Central memory CD4-positive, alpha-beta T cell (primary cell): ENCODE results near the gene LYRM9.
"Not testable (repeated sequence)": the region's sequence is repeated elsewhere in the genome, so short reads cannot be mapped to it uniquely, and the experiment has no call there.

ENCODE experiments used
- DNase-seq: peaks from one replicate; pipeline ENCODE4 v3.0.0; 2022
- total RNA-seq, 3 experiments: gene quantifications; one replicate each; lab custom pipeline; 2026; lab: John Stamatoyannopoulos, UW

The LYRM9 gene
- 0.99 to 10.8 (median 8.9) reads per million in 3 experiments for total RNA-seq

DNA sequence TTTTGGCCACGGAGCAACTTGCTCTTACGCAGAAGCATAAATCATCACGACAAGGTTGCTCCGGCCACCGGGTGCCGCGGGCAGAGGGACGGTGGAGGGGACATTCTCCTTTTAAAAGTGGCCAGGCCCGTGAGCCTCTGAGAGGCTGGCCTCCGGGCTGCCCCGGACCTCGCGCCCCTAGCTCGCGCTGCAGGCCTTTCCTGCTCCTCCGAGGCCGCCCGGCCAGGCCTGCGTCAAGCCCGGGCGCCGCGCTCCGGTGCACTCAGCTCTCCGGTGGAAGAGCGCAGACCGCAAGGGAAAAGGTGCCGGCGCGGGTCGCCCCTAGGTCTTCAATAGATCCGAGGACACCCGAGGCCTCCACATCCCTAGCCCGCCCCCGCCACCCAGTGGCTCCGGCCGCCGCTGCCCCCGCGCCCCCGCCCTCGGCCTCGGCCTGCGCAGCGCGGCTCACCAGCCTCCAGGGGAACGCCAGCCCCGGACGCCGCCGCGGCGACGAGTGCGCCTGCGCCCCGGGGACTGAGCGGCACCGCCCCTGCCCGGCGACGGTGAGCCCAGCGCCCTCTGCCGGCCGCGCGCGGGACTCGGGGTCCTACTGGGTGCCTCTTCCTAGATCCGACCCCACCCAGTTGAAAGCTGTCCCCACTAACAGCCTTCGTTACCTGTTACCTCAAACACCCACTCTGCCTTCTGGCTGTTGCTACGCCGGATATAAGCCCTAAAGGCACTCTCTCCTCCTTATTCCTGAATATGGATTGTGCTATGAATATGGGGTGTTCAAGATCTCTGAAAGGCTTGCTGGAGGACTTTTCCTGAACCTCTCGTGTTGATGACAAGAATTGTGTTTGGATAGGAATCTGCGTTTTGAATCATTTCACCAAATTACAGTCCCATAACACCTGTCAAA is at the start of gene LYRM9:
Gene LYRM9 (minus strand): TSS at position 500 of the 904 bp plus-strand sequence. CDS start 10,671 bp downstream, outside the sequence.
- DNase-seq: peak; percentile 90

DNA sequence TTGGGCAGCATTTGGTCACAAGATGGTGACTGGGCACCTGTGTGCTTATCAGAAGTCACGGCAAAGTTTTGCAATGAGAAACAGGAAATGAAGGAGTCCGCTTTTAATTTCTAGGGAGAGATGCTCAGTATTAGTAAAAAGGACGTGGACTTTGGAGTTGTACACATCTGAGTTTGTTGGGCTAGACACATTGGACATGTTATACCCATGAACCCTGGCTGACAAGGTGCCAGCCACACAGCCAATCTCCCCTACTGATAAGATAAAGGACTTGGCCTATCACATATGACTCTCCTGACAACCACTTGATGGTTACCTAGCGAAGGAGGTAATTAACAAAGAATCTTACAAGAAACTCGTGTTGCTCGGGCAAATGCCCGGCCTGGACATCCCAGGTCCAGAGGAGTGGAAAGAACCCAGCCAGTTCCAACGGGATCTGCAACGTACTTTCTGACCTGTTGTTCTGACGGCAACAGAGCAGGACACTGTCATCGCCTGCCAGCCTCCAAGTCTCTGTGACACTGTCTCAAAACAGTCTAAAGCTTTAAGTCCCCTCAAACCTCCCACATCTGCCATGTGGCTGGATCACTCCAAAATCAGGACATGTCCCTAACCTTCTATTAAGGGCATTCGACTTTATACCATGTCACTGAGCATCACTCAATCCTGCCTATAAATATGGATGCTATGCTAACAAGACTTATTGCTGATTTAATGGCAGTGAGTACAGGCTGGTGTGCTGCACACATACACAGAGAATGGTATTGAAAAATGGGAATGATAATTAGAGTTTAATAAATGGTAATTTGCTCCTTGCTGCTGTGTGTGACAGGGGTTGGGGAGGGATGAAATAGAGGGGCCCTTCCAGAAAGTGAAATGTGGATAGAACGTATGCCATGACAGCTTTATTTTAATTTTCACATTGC is 47.6 kb upstream of the LYRM9 start:
- DNase-seq: no peak

GRCh38 chr17:27939474-27940465 is 46.6 kb upstream of the LYRM9 start:
- no peak for DNase-seq

DNA sequence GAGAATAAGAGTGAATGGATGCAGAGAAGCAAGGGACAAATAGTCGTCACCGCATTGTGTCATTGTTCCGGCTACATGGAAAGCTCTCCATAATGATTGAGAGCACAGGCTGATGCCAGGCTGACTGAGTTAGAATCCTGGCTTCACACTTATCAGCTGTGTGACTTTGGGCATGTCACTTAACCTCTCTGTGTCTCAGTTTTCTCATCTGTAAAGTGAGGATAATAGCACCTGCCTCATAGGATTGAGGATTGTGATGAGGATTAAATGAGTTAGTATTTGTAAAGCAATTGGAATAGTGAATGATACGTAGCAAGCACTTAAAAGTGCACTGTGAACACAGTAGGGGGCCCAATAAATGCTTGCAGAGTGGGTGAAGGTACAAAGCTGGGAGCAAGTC is 45.7 kb upstream of the LYRM9 start:
- DNase-seq: no peak

DNA sequence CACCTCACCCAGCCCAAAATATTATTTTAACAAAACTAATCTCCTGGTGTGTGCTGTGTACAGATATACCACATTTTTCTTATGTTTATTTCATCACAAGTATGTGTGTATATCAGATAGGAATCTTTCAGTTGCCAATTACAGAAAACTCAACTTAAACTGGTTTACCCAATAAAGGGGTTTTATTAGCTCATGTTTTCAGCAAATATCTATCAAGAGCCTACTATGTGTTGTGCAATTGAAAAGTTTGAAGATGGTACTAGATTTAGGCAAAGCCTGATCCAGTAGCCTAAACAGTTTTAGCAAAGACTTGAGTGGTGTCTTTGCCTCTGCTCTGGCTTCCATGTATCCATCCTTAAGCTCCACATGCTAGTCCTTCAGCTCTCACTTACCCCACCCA is 45.1 kb upstream of the LYRM9 start:
- no peak for DNase-seq

DNA sequence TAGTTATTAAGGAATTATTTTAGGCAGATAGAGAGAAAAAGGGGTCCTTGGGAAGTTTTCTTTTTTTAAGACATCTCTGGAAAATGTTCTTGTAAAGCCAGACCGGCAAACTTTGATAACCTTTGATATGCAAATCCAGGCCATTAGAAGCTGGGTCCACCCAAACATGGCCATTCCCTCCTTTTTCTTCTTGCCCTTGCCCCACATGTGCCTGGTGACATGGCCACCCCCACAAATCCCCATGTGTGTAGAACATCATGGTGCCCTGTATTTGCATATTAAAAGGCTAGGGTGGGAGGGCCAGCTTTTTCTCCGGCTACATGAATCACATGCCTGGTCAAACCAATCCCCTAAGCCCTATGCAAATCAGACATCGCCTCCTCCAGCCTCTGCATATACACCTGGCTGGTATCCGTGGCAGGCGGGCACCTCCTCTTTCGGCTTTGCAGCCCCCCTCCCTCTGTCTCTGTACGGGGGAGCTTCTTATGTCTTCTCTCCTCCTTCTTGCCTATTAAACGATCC is 43.9 kb upstream of the LYRM9 start:
- no peak for DNase-seq

DNA sequence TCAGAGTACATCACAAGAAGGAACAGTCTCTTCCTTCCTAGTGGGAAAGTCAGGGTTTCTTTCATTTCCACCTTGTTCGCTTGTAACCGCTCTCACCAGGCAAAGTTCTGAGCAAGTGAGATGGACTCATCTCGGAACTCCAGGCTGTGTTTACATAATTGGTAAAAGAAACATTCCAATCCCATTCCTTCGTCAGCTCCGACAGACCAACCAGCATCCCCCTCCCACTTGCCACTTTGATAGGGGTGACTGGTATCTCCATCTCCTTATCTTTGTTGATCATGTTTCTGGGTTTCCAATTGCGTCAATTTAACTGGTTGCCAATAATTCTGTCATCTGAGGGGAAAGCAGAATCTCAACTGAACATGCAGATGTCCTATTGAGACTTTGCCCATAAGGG is 36.8 kb upstream of the LYRM9 start:
- DNase-seq: no peak

DNA sequence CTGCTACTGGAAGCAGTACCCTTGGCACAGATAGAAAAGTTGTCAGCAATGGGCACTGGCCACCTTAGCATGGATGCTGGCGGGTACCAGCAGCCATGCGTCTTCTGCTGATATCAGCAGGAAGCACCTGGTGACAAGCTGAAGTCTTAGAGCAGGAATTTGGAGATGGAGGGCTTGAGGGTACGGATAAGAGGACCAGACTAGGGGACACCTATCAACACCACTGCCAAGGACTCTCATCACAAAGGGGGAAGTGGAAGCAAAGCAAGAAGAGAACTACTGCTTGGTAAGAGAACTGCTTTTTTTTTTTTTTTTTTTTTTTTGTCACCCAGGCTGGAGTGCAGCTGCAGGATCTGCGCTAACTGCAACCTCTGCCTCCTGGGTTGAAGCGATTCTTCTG is 35.4 kb upstream of the LYRM9 start:
- DNase-seq: no peak

DNA sequence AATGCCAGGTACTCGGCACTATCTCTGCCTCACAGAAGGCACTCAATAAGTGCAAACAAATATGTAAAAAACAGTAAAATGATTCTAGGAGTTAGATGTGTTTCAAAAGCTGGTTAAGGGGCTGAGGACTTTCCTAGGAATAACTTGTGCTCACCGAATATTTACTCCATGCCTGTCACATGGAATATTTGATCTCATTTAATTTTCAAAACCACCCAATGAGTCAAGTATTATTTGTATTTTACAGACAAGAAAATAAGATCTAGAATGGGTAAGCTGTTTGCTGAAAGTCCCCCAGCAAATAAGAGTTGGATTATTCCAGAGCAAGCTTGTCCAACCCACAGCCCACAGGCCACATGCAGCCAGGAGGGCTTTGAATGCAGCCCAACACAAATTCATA is 34.6 kb upstream of the LYRM9 start:
- no peak for DNase-seq

GRCh38 chr17:27921599-27921998 is 28.4 kb upstream of the LYRM9 start:
- no peak for DNase-seq

DNA sequence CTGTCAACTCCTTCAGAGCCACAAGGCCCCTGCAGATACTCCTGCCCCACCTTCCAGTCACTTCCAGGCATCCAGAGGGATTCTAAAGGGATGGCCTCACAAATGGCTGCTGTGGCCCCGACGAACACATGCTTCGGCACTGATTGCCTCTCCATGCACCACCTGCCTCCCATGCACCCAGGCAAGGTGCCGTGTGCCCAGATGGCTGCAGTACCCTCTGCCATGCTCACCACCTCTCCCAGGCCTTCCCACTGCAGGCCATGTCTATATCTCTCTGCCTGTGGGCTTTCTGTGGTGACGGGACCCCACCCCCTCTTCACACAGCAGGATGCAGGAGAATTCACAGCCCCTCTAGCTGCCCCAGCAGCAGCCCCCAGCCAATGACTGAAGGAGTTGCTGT is 27.9 kb upstream of the LYRM9 start:
- DNase-seq: no peak

- DNase-seq: no peak
Measured at GRCh38 chr17:27920569-27920968, 27.4 kb upstream of the LYRM9 start.

DNA sequence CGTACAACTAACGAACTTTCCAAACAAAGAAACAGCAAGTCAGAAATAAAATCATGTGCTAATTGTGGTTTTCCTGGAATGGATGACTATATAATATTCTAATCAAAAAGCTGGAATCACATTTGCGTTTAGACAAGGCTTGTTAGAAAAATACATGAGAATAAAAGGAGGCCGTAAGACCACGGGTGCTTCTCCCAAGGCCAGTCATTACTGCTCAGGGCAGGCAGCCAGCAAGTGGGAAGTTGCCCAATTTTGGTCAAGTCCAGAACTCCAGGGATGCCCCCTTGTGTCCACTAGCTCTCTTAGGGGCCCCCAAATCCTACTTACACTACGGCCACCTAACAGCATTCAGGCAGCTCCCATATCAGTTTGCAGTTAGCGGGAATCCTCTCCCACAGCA is 25.9 kb upstream of the LYRM9 start:
- no peak for DNase-seq

GRCh38 chr17:27918498-27918897 is 25.3 kb upstream of the LYRM9 start:
- DNase-seq: no peak

DNA sequence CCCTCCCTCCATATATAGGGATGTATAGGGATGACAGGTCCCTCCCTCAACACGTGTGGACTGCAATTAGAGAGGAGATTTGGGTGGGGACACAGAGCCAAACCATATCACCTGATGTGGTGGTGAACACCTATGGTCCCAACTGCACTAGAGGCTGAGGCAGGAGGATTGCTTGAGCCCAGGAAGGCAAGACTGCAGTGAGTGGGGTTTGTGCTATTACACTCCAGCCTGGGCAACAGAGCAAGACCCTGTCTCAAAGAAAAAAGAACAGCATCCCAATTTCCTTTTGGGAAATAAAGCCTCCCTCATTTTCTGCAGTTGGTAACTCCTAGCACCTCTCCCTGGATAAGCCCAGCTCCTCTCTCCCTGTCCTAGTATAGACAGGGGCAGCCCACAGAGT is 23.8 kb upstream of the LYRM9 start:
- no peak for DNase-seq

- no peak for DNase-seq
Measured at GRCh38 chr17:27915709-27916108, 22.5 kb upstream of the LYRM9 start.

DNA sequence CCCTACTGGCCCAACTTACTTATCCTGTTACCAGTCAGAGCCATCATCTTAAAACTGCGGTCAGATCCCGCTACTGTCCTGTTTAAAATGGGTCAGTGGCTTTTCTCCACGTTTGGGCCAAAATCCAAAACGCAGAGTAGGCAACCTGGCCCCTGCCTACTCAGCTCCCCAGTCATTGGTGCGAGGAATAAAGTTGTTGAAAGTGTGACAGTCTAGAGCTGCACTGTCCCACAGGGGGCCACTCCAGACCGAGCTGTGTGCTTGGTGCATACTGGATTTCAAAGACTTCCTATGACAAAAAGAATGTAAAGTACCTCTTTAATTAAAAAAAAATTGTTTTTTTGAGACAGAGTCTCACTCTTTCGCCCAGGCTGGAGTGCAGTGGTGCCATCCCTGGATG is 21.2 kb upstream of the LYRM9 start:
- DNase-seq: no peak

GRCh38 chr17:27912964-27913363 is 19.8 kb upstream of the LYRM9 start:
- DNase-seq: no peak

DNA sequence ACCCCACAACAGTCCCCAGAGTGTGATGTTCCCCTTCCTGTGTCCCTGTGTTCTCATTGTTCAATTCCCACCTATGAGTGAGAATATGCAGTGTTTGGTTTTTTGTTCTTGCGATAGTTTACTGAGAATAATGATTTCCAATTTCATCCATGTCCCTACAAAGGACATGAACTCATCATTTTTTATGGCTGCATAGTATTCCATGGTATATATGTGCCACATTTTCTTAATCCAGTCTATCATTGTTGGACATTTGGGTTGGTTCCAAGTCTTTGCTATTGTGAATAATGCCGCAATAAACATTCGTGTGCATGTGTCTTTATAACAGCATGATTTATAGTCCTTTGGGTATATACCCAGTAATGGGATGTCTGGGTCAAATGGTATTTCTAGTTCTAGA is 19.1 kb upstream of the LYRM9 start:
- not testable (repeated sequence) for DNase-seq

GRCh38 chr17:27907976-27908558 is 14.9 kb upstream of the LYRM9 start:
- no peak for DNase-seq

DNA sequence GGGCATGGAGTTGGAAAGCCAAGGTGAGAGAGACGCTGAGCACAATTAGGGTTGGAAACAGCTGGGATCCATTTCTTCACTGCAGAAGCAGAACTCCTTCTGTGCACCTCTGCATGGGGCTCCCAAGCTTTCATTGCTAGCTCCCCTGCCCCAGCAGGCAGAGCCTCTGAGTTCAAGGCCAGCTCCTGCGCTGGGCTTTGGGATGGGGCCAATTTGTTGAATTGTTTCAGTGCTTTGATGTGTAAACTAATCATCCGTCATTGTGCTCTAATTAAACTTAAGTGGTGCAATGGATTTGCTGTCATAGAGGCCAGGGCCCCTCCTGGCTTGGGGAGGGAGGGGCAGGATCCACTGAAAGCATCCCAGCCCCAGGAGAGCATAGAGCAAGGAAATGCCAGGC is 13.5 kb upstream of the LYRM9 start:
- no peak for DNase-seq

- DNase-seq: no peak
Measured at GRCh38 chr17:27906226-27906580, 13.0 kb upstream of the LYRM9 start.
